ENCODE results near the gene KCNE4.

KCNE4 gene

DNA sequence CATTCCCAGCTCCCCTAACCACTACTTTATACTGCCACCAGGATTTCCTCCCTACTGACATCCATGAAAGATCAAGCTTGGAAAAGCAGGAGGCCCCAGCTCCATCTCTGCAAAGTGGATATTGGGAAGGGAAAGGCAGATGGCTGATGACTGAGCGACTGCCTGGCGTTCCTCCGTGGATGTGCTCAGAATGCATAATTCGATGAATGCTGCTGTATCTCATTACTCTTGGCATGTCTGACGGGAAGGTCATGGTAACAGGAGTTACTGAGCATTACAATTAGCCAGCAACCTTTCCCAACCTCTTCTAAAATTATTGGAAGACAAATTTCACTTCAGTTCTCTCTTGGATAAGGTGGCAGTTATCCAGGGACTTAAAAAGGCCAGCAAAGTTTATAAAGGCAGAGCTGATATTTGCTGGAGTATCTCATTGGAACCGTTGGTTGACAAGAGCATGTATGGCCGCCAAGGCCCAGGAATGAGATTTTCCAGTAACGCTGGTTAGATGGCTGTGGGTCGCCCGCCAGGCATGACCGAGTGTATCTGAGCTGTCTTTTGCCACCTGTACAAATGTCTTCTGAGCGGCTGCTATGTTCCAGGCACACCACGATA is 34.5 kb downstream of the KCNE4 start:
- Histone ChIP-seq H3K27me3 (ENCODE audit: insufficient read depth, low read length, poor library complexity, severe bottlenecking) (no peaks in the 10 kb centered on the region), H3K36me3 (ENCODE audit: insufficient read depth, low read length) (no peaks in the 10 kb centered on the region), H3K9ac (ENCODE audit: low read depth, low read length, poor library complexity, severe bottlenecking) (no peak overlapping the region), H3K79me2 (ENCODE audit: insufficient read depth, low read length) (no peaks in the 10 kb centered on the region), H4K20me1 (ENCODE audit: insufficient read depth, low read length, poor library complexity, severe bottlenecking) (no peaks in the 10 kb centered on the region), H3K4me2 (ENCODE audit: low read depth, low read length, poor library complexity, severe bottlenecking) (no peak overlapping the region), H3K9me2 (replicated peaks; ENCODE audit: low read depth, low read length) (no peaks in the 10 kb centered on the region), H3K4me3 (ENCODE audit: low read length, poor library complexity, severe bottlenecking) (no peak overlapping the region), H3F3A (ENCODE audit: low read depth) (no peaks in the 10 kb centered on the region), H2AFZ (ENCODE audit: low read length) (no peak overlapping the region), H3K9me3 (ENCODE audit: insufficient read depth, low read depth, low read length) (no peaks in the 10 kb centered on the region), H3K4me1 (ENCODE audit: insufficient read depth, low read length, poor library complexity, severe bottlenecking) (no peaks in the 10 kb centered on the region)
- TF ChIP-seq CTCF (conservative IDR thresholded peaks at IDR 0.05; ENCODE audit: low read length) (no peak), EZH2phosphoT487 (IDR thresholded peaks at IDR 0.05; ENCODE audit: borderline replicate concordance) (no peak)

- no peaks in the 10 kb centered on the region for H3K79me2 ChIP-seq (ENCODE audit: insufficient read depth, low read length)
- no peaks in the 10 kb centered on the region for H3K36me3 ChIP-seq (ENCODE audit: insufficient read depth, low read length)
- no peaks in the 10 kb centered on the region for H3K27me3 ChIP-seq (ENCODE audit: insufficient read depth, low read length, poor library complexity, severe bottlenecking)
- no peaks in the 10 kb centered on the region for H4K20me1 ChIP-seq (ENCODE audit: insufficient read depth, low read length, poor library complexity, severe bottlenecking)
- H3F3A ChIP-seq (ENCODE audit: low read depth): no peaks in the 10 kb centered on the region
- H3K4me2 ChIP-seq (ENCODE audit: low read depth, low read length, poor library complexity, severe bottlenecking): no peak overlapping the region
- no peak for TF ChIP-seq CTCF (conservative IDR thresholded peaks at IDR 0.05; ENCODE audit: low read length)
- H3K4me1 ChIP-seq (ENCODE audit: insufficient read depth, low read length, poor library complexity, severe bottlenecking): no peaks in the 10 kb centered on the region
- H3K9me2 ChIP-seq (replicated peaks; ENCODE audit: low read depth, low read length): no peaks in the 10 kb centered on the region
- H3K9ac ChIP-seq (ENCODE audit: low read depth, low read length, poor library complexity, severe bottlenecking): no peak overlapping the region
- no peak overlapping the region for H3K4me3 ChIP-seq (ENCODE audit: low read length, poor library complexity, severe bottlenecking)
- H3K9me3 ChIP-seq (ENCODE audit: insufficient read depth, low read depth, low read length): no peaks in the 10 kb centered on the region
- H2AFZ ChIP-seq (ENCODE audit: low read length): no peak overlapping the region
These were observed 35.5 kb downstream of the KCNE4 start for GRCh38 chr2:223087466-223087865.

- Histone ChIP-seq H3K9me3 (ENCODE audit: insufficient read depth, low read depth, low read length) (no peaks in the 10 kb centered on the region), H2AFZ (ENCODE audit: low read length) (no peak overlapping the region), H3K27me3 (ENCODE audit: insufficient read depth, low read length, poor library complexity, severe bottlenecking) (no peaks in the 10 kb centered on the region)
These were observed 36.9 kb downstream of the KCNE4 start for GRCh38 chr2:223088866-223089265.

More at GRCh38 chr2:223088866-223089265, 36.9 kb downstream of the KCNE4 start:
- Histone ChIP-seq H3F3A (ENCODE audit: low read depth) (no peaks in the 10 kb centered on the region), H3K4me1 (ENCODE audit: insufficient read depth, low read length, poor library complexity, severe bottlenecking) (no peaks in the 10 kb centered on the region), H3K9ac (ENCODE audit: low read depth, low read length, poor library complexity, severe bottlenecking) (no peak overlapping the region), H3K36me3 (ENCODE audit: insufficient read depth, low read length) (no peaks in the 10 kb centered on the region), H3K4me2 (ENCODE audit: low read depth, low read length, poor library complexity, severe bottlenecking) (no peak overlapping the region), H3K9me2 (replicated peaks; ENCODE audit: low read depth, low read length) (no peaks in the 10 kb centered on the region), H4K20me1 (ENCODE audit: insufficient read depth, low read length, poor library complexity, severe bottlenecking) (no peaks in the 10 kb centered on the region), H3K4me3 (ENCODE audit: low read length, poor library complexity, severe bottlenecking) (no peak overlapping the region), H3K79me2 (ENCODE audit: insufficient read depth, low read length) (no peaks in the 10 kb centered on the region)
- TF ChIP-seq CTCF (conservative IDR thresholded peaks at IDR 0.05; ENCODE audit: low read length) (no peak), EZH2phosphoT487 (IDR thresholded peaks at IDR 0.05; ENCODE audit: borderline replicate concordance) (no peak)
